ENCODE data around the gene MAK.

Gene MAK

GRCh38 chr6:10763006-10763405, 75.3 kb downstream of the MAK start:
- no peak overlapping the region for H3K4me3 ChIP-seq (ENCODE audit: low read depth, low read length)
- no peaks in the 10 kb centered on the region for H3K79me1 ChIP-seq (ENCODE audit: low read length)
- H4K91ac ChIP-seq (ENCODE audit: low read depth, low read length), result no peak overlapping the region
- WGBS (ENCODE audit: extremely low coverage, insufficient coverage, insufficient read length), result no CpG with 5 or more reads among the region's 2 CpGs
- peaks cover 2% of the 10 kb centered on the region for H3K9me3 ChIP-seq (ENCODE audit: insufficient read depth, low read depth, low read length)
- no peak overlapping the region for H3K23ac ChIP-seq (ENCODE audit: low read length)
- H2AK5ac ChIP-seq (ENCODE audit: low read length), result no peak overlapping the region
- no peak overlapping the region for H2BK5ac ChIP-seq (ENCODE audit: low read depth, low read length, poor library complexity)
- no peak overlapping the region for H3K4me2 ChIP-seq (ENCODE audit: low read length)
- H3K27ac ChIP-seq (ENCODE audit: low read depth, low read length), result no peak overlapping the region
- H3K79me2 ChIP-seq (ENCODE audit: control insufficient read depth, insufficient read depth, low read length, poor library complexity), result no peaks in the 10 kb centered on the region
- no peak overlapping the region for H3K9ac ChIP-seq (ENCODE audit: low read length)
- H4K12ac ChIP-seq (ENCODE audit: low read depth, low read length), result no peak overlapping the region
- no peak overlapping the region for H3K18ac ChIP-seq (ENCODE audit: low read length)
- H4K8ac ChIP-seq (ENCODE audit: low read depth, low read length), result no peak overlapping the region
- H3K36me3 ChIP-seq (ENCODE audit: control insufficient read depth in 1 of 2, insufficient read depth in 2 of 2, low read length in 2 of 2), result peaks cover 8 to 10% of the 10 kb centered on the region in 2 experiments
- no peak overlapping the region for H2BK120ac ChIP-seq (ENCODE audit: insufficient read depth, low read length, poor library complexity)
- no peak for DNase-seq
- no peaks in the 10 kb centered on the region for H3K27me3 ChIP-seq (ENCODE audit: insufficient read depth, low read length)
- no peak overlapping the region for H3K14ac ChIP-seq (ENCODE audit: low read length)
- no peak overlapping the region for H2BK12ac ChIP-seq (ENCODE audit: low read length)
- peaks cover 0 to 2% of the 10 kb centered on the region in 2 experiments for H3K4me1 ChIP-seq (ENCODE audit: control insufficient read depth in 1 of 2, insufficient read depth in 2 of 2, low read length in 2 of 2)
- H2AFZ ChIP-seq (ENCODE audit: insufficient read depth, low read length, poor library complexity), result no peak overlapping the region
- no peak overlapping the region for H3K4ac ChIP-seq (ENCODE audit: low read depth, low read length)

GRCh38 chr6:10759884-10760329, 78.4 kb downstream of the MAK start:
- H3K27ac ChIP-seq (ENCODE audit: low read depth, low read length), result no peak overlapping the region
- peak overlapping the region; percentile 33 for H3K9ac ChIP-seq (ENCODE audit: low read length)
- no peak for DNase-seq
- no peak overlapping the region for H4K8ac ChIP-seq (ENCODE audit: low read depth, low read length)
- no peak overlapping the region for H2AK5ac ChIP-seq (ENCODE audit: low read length)
- no peak overlapping the region for H2BK120ac ChIP-seq (ENCODE audit: insufficient read depth, low read length, poor library complexity)
- no peak overlapping the region for H3K4ac ChIP-seq (ENCODE audit: low read depth, low read length)
- H3K14ac ChIP-seq (ENCODE audit: low read length), result no peak overlapping the region
- peaks cover 12 to 17% of the 10 kb centered on the region in 2 experiments for H3K36me3 ChIP-seq (ENCODE audit: control insufficient read depth in 1 of 2, insufficient read depth in 2 of 2, low read length in 2 of 2)
- H3K23ac ChIP-seq (ENCODE audit: low read length), result no peak overlapping the region
- no peak overlapping the region for H2AFZ ChIP-seq (ENCODE audit: insufficient read depth, low read length, poor library complexity)
- peaks cover 2% of the 10 kb centered on the region for H3K9me3 ChIP-seq (ENCODE audit: insufficient read depth, low read depth, low read length)
- no peak overlapping the region for H2BK12ac ChIP-seq (ENCODE audit: low read length)
- H3K27me3 ChIP-seq (ENCODE audit: insufficient read depth, low read length), result no peaks in the 10 kb centered on the region
- no peaks in the 10 kb centered on the region for H3K79me2 ChIP-seq (ENCODE audit: control insufficient read depth, insufficient read depth, low read length, poor library complexity)
- H3K4me1 ChIP-seq (ENCODE audit: control insufficient read depth in 1 of 2, insufficient read depth in 2 of 2, low read length in 2 of 2), result peaks cover 0 to 2% of the 10 kb centered on the region in 2 experiments
- H2BK5ac ChIP-seq (ENCODE audit: low read depth, low read length, poor library complexity), result no peak overlapping the region
- WGBS (ENCODE audit: extremely low coverage, insufficient coverage, insufficient read length), result no CpG with 5 or more reads among the region's 6 CpGs
- no peak overlapping the region for H3K18ac ChIP-seq (ENCODE audit: low read length)
- H3K79me1 ChIP-seq (ENCODE audit: low read length), result no peaks in the 10 kb centered on the region
- H4K12ac ChIP-seq (ENCODE audit: low read depth, low read length), result no peak overlapping the region
- no peak overlapping the region for H3K4me3 ChIP-seq (ENCODE audit: low read depth, low read length)
- no peak overlapping the region for H4K91ac ChIP-seq (ENCODE audit: low read depth, low read length)
- H3K4me2 ChIP-seq (ENCODE audit: low read length), result no peak overlapping the region

GRCh38 chr6:10759312-10759839, 79.0 kb downstream of the MAK start:
- Histone ChIP-seq H4K12ac (ENCODE audit: low read depth, low read length) (no peak overlapping the region), H2AFZ (ENCODE audit: insufficient read depth, low read length, poor library complexity) (no peak overlapping the region), H4K8ac (ENCODE audit: low read depth, low read length) (no peak overlapping the region), H3K9me3 (ENCODE audit: insufficient read depth, low read depth, low read length) (peaks cover 2% of the 10 kb centered on the region), H2AK5ac (ENCODE audit: low read length) (no peak overlapping the region), H3K18ac (ENCODE audit: low read length) (no peak overlapping the region), H4K91ac (ENCODE audit: low read depth, low read length) (no peak overlapping the region), H3K79me2 (ENCODE audit: control insufficient read depth, insufficient read depth, low read length, poor library complexity) (no peaks in the 10 kb centered on the region), H2BK12ac (ENCODE audit: low read length) (no peak overlapping the region), H3K14ac (ENCODE audit: low read length) (no peak overlapping the region), H3K79me1 (ENCODE audit: low read length) (no peaks in the 10 kb centered on the region), H3K27me3 (ENCODE audit: insufficient read depth, low read length) (no peaks in the 10 kb centered on the region), H3K9ac (ENCODE audit: low read length) (no peak overlapping the region), H3K36me3 (ENCODE audit: control insufficient read depth in 1 of 2, insufficient read depth in 2 of 2, low read length in 2 of 2) (peaks cover 15 to 21% of the 10 kb centered on the region in 2 experiments), H3K23ac (ENCODE audit: low read length) (no peak overlapping the region), H3K4me2 (ENCODE audit: low read length) (no peak overlapping the region), H2BK120ac (ENCODE audit: insufficient read depth, low read length, poor library complexity) (no peak overlapping the region), H3K27ac (ENCODE audit: low read depth, low read length) (no peak overlapping the region), H3K4me3 (ENCODE audit: low read depth, low read length) (no peak overlapping the region), H3K4me1 (ENCODE audit: control insufficient read depth in 1 of 2, insufficient read depth in 2 of 2, low read length in 2 of 2) (peaks cover 0 to 2% of the 10 kb centered on the region in 2 experiments), H2BK5ac (ENCODE audit: low read depth, low read length, poor library complexity) (no peak overlapping the region), H3K4ac (ENCODE audit: low read depth, low read length) (no peak overlapping the region)
- peak; percentile 65 to 98 for DNase-seq
- WGBS (ENCODE audit: extremely low coverage, insufficient coverage, insufficient read length), result no CpG with 5 or more reads among the region's 3 CpGs

GRCh38 chr6:10756085-10756484, 82.3 kb downstream of the MAK start:
- Histone ChIP-seq H3K18ac (ENCODE audit: low read length) (no peak overlapping the region), H3K27ac (ENCODE audit: low read depth, low read length) (no peak overlapping the region), H2AK5ac (ENCODE audit: low read length) (no peak overlapping the region), H3K4me1 (ENCODE audit: control insufficient read depth in 1 of 2, insufficient read depth in 2 of 2, low read length in 2 of 2) (peaks cover 0 to 2% of the 10 kb centered on the region in 2 experiments), H3K27me3 (ENCODE audit: insufficient read depth, low read length) (no peaks in the 10 kb centered on the region), H2BK120ac (ENCODE audit: insufficient read depth, low read length, poor library complexity) (no peak overlapping the region), H3K23ac (ENCODE audit: low read length) (no peak overlapping the region), H4K8ac (ENCODE audit: low read depth, low read length) (no peak overlapping the region), H3K4me2 (ENCODE audit: low read length) (no peak overlapping the region), H4K12ac (ENCODE audit: low read depth, low read length) (no peak overlapping the region), H3K79me2 (ENCODE audit: control insufficient read depth, insufficient read depth, low read length, poor library complexity) (no peaks in the 10 kb centered on the region), H3K9me3 (ENCODE audit: insufficient read depth, low read depth, low read length) (peaks cover 2% of the 10 kb centered on the region), H3K79me1 (ENCODE audit: low read length) (no peaks in the 10 kb centered on the region), H3K36me3 (ENCODE audit: control insufficient read depth in 1 of 2, insufficient read depth in 2 of 2, low read length in 2 of 2) (peaks cover 23 to 41% of the 10 kb centered on the region in 2 experiments), H3K4ac (ENCODE audit: low read depth, low read length) (no peak overlapping the region), H2AFZ (ENCODE audit: insufficient read depth, low read length, poor library complexity) (no peak overlapping the region), H3K9ac (ENCODE audit: low read length) (no peak overlapping the region), H4K91ac (ENCODE audit: low read depth, low read length) (no peak overlapping the region), H3K4me3 (ENCODE audit: low read depth, low read length) (no peak overlapping the region), H3K14ac (ENCODE audit: low read length) (no peak overlapping the region), H2BK12ac (ENCODE audit: low read length) (no peak overlapping the region), H2BK5ac (ENCODE audit: low read depth, low read length, poor library complexity) (no peak overlapping the region)
- WGBS (ENCODE audit: extremely low coverage, insufficient coverage, insufficient read length), result no CpG with 5 or more reads among the region's 1 CpG
- no peak for DNase-seq

Measured in trophoblast cell (in vitro differentiated cells and primary cell).